Lung microvascular endothelial cell (primary cell): ENCODE measurements around the gene TRPM4. TPM values are rescaled to one million over a fixed set of nuclear protein-coding genes. Genes with fewer than 3 reads are reported as not detected.
"Not testable (repeated sequence)": the region's sequence is repeated elsewhere in the genome, so short reads cannot be mapped to it uniquely, and the experiment has no call there.

Source experiments
- DNase-seq, 2 donors: peaks; one replicate each; pipeline versions ENCODE4 v3.0.0 to v3.0.0-alpha.2; 2010; ENCODE audit warnings: low read depth in 2 of 2
- total RNA-seq: library from RNA; depleted of rRNA; stranded (reverse); fragments of >200 nt; gene quantifications from 2 replicates; pipeline ENCODE4 v1.2.1, GENCODE V29; 2014

The TRPM4 gene
- 9.5 and 10.7 TPM in 2 replicates for total RNA-seq

DNA sequence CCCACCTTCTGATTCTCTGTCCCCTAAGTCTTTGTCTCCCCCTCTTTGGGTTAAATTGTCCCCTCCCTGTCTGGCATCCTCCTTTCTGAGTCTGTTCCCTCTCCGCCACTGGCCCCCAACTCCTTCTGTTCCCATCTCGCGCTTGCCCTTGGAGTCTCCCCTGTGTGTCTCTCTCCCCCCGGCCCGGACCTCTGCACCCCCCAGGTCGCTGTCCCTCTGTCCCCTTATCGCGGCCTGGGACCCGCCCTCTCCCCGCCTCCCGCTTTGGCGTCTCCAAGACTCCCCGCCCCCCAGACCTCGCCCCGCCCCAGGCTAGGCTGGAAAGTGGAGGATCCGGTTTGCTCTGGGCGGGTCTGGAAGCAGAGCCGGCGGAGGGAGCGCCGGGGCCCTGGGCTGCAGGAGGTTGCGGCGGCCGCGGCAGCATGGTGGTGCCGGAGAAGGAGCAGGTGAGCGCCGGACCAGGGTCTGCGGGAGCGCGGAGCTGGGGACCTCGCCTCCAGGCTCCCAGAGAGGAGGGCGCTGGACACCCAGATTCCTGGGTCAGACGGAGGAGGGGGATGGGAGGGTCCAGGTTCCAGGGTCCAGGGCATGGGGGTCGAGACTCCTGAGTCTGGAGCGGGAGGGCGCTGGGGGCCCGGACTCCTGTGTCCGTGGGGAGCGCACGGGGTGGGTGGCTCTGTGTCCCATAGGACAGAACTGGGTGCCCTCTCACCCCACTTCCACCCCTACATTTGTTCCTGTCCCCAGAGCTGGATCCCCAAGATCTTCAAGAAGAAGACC is at the start of gene TRPM4:
TRPM4 (plus strand) TSS at position 348 of the 780 bp plus-strand sequence; CDS start at position 423, 75 bp downstream.
- peak; percentile 35 to 73 for DNase-seq

- no peak for DNase-seq
Measured at GRCh38 chr19:49109051-49109450, 48.5 kb upstream of the TRPM4 start.

DNA sequence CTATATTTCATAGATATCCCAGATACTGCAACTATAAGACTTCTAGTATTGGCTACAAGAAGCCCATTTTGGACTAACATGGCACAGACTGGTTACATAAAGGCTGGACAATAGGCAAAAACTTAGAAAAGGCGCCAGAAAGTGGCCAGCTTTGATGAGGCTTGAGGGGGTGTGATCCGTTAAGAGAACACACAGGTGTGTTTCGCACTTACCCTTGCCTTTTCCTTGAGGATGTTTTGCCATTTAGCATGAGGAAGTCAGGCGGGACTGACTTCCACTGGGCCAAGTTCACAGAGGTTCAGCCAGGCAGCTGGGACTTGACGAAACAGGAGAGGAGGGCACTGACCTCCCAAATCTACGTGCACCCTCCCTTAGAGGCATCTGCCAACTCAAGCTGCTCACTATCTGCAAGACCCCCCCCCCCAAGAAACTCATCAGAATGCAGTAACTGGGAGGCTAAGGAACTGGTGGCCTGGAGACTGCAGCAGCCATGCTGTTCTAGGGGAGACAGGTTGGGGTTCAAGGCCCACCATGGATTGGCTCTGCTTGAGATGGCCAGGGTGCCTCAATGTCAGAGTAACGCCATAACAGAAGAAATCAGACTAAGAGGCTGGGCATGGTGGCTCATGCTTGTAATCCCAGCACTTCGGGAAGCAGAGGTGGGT is 47.9 kb upstream of the TRPM4 start:
- no peak for DNase-seq

- no peak for DNase-seq
Measured at GRCh38 chr19:49110567-49110966, 47.0 kb upstream of the TRPM4 start.

- DNase-seq = no peak
Measured at GRCh38 chr19:49111218-49111998, 46.2 kb upstream of the TRPM4 start.

DNA sequence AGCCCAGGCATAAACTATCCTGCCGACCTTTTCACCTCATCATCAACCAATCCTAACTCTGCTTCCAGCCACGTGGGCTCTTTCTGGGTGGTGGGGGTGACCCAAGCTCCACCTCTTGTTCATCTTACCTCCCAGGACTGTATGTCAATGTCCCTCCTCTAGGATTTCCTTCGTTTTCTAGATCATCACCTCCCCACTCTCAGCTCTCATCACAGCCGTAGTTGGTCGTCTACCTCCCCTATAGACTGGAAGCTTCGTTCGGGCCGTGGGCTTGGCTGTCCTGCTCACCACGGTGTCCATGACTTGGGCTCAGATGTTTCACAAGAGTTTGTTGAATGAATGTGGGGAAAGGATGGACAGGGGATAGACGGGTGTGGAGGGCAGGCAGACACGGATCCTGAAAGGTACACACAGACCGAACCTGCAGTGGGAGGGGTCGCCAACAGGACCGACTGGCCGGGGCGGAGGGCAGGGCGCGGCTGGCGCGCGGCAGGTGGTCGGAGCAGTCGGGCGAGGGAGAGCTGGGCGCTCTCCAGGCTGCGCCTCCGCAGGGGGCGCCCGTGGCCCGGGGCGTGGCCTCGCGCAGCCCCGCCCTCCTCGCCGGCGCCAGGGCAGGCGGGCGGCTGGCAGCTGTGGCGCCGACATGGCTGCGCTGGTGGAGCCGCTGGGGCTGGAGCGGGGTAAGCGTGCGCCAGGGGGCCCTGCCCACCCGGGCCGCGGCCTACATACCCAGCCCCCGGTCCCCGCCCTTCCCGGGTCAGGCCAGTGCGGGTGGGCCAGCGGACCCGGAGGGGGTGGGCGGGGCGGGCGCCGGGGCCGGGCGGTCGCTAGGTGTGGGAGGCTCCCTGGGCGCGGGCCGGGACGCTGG is 43.6 kb upstream of the TRPM4 start, which contains the start of gene LIN7B:
LIN7B (plus strand) TSS at position 609 of the 868 bp plus-strand sequence; CDS start at position 644, 35 bp downstream.
- peak; percentile 67 to 82 for DNase-seq

DNA sequence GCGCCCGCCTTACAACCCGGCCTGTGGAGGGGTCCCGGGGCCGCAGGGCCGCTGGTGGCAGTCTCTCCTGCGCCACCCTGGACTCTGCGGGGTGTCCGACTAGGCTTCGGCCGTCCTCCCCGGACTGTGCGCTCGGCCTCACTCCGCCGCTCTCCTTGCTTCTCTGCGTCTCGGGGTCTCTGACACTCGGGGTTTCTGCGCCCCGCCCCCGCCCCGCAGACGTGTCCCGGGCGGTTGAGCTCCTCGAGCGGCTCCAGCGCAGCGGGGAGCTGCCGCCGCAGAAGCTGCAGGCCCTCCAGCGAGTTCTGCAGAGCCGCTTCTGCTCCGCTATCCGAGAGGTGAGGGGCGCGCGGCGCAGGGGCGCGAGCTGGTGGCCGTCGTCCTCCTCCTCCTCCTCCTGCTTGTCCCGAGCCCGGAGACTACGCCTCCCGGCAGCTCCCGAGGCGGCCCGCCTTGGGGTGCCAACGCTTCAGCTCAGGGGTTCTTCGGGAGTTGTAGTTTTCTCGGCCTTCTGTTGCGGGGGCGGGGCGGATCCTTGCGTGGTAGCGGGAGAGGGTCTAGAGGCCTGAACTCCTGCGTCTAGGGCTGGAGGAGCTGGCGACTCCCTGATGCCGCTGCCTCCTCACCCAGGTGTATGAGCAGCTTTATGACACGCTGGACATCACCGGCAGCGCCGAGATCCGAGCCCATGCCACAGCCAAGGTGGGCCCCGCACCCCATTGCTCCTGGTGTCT is 42.8 kb upstream of the TRPM4 start:
- DNase-seq = peak; percentile 30 to 33

DNA sequence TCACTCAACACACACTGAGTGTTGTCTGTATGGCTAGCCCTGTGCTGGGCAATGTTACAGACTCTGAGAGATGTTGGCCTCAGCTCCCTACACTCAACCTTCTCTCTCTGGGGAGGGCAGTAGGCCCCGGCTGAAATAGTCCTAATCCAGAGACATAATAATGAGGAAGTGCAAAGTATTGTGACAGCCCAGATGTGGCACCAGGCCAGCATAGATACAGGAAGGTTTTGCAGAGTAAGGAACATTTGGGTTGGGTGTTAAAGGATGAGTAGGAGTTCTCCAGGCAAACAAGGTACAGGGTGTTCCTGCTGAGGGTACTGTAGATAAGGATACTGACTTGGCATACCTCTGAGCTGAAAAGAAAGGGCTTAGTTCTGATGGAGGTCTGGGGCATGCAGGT is 41.0 kb upstream of the TRPM4 start:
- DNase-seq = no peak

DNA sequence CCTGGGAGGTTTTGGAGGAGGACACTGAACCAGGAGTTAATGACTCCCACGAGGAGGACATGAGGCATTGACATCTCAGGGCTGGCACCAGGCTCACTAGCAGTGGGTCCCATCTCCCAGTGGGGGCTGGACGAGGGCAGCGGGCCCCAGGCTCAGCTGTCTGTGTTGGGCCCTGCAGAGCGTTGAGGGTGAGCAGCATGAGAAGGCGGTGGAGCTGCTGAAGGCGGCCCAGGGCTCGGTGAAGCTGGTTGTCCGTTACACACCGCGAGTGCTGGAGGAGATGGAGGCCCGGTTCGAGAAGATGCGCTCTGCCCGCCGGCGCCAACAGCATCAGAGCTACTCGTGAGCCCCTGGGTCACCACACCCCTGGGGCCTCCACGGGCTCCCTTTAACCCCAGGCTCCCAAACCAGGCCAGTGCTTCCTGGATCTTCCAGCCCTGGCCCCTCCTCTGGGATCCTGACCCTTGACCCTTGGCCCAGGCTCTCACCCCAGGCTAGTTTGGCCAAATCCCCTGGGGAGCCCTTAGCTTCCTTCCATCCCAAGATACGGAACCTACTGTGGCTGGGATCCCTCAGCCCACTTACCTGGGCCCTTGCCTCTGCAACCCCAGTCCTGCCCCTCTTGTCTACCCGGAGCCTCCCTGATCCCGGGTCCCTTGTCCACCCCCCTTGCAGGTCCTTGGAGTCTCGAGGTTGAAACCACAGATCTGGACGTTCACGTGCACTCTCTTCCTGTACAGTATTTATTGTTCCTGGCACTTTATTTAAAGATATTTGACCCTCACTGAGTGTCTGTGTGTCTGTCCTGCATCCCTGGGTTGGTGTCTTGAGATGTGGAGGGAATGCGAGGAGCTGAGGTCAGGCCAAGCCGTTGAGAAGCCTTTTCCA is 39.7 kb upstream of the TRPM4 start:
- DNase-seq = no peak

DNA sequence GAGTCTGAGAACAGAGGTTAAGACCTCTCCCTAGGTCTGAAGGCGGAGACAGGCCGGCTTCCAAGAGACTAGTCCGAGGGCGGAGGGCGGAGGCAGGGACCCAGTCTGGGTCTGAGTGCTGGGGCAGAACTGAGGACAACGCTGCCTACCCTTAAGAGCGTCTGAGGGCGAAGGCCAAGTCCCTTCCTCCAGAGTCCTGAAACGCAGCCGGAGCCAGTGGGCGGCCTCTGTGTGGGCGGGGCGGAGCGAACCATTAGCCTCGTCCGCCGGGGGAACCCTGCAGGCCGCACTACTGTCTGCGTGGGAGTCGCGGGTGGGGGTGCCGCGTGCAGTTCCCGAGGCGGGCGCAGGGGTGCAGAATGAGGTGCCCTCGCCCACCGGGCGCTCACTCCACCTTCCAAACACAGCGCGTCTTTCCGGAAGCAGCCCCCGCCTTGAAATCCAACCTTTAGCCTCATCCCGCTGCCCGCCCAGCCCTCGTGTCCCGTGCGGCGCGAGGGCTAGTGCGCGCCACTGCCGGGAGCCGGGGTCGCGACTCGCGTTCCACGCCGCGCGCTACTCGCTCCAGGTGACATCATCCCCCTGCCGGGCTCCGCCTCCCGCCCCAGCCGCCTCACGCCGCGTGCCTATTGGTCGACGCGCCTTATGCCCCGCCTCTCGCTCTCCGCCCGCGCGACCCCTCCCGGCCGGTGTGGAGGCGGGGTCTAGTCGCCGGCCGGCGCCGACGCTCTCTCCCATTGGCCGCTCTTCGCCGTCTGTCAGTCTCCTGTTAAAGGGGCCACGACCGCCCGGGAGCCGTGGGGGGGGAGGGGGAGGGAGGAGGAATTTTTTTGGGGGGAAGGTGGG is 38.8 kb upstream of the TRPM4 start, which contains the start of gene C19orf73:
C19orf73 (minus strand) TSS at position 579 of the 846 bp plus-strand sequence; CDS start at position 458, 121 bp downstream.
- DNase-seq = peak; percentile 96 to 97

GRCh38 chr19:49119411-49120324 is 37.9 kb upstream of the TRPM4 start, which contains the start of gene PPFIA3:
Gene PPFIA3 (plus strand): TSS chr19:49119544. CDS start chr19:49127874, 8,330 bp downstream.
- DNase-seq = peak; percentile 74 to 78

DNA sequence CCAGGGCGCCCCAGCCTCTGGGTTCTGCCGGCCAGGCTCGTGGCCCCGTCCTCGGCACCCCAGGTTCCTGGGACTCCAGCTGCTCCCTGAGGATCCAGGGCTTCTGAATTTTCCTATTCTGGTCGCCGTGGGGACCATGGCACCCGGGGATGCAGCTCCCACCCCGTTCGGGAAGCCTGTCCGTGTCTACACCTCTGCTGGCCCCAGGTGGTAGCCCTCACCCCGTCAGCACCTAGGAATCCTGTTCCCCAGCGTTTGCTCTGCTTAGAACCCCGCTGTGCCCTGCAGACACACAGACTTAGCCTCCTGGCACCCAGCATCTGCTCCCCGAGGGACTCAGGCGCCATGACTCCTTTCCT is 37.3 kb upstream of the TRPM4 start:
- DNase-seq = no peak

GRCh38 chr19:49120868-49121267 is 36.7 kb upstream of the TRPM4 start:
- no peak for DNase-seq

GRCh38 chr19:49121841-49122240 is 35.8 kb upstream of the TRPM4 start:
- not testable (repeated sequence) for DNase-seq

DNA sequence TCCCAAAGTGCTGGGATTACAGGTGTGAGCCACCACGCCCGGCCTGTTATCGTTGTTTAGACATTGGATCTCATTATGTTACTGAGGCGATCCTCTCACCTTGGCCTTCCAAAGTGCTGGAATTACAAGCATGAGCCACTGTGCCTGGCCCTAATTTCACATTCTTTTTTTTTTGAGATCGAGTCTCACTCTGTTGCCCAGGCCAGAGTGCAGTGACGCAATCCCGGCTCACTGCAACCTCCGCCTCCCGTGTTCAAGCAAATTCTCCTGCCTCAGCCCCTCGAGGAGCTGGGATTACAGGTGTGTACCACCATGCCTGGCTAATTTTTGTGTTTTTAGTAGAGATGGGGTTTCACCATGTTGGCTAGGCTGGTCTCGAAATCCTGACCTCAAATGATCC is 34.3 kb upstream of the TRPM4 start:
- not testable (repeated sequence) for DNase-seq

DNA sequence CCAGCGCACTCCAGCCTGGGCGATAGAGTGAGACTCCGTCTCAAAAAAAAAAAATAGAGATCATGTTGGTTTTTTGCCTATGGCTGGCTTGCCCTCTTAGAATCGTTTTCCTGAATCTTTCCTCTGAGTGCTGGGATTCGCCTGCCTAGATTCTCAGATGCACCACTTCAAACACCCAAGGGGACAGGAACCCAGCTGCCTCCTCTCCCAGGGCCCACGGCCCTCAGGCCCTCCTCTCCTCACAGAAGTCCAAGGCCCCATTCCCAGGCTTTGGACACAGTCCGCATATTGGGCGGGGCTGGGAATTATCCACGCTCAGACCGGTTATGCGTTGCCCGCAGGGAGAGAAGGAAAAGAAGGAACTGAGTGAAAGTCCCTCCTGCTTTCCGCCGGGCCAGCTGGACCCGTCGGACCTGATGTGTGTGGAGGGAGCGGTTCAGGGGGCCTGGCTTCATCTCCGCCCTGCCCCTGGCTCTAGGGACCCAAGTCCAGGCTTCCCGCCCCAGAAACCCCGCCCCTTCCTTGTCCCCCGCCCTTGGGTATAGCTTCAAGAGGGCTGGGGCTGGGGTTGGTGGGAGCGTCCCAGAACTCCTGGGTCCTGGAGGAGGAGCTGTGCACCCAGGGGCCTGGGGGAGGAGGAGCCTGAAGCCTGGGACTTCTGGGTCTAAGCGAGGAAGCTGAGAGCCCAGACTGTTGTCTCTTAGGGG is 32.4 kb upstream of the TRPM4 start:
- DNase-seq = no peak
